Fibroblast of the conjunctiva (primary cell): Measurements from ENCODE around the gene TH.

Experiments used
- DNase-seq: peaks from one replicate; pipeline ENCODE4 v3.0.0-alpha.2; 2010; ENCODE audit warnings: low read depth

Gene TH

GRCh38 chr11:2171591-2172003, at the start of gene TH:
TSS of gene TH (minus strand) at chr11:2171815. CDS start at chr11:2171786, 29 bp downstream.
- DNase-seq, result no peak

GRCh38 chr11:2221024-2221423, 49.4 kb upstream of the TH start:
- DNase-seq, result no peak

- DNase-seq, result no peak
Observed at GRCh38 chr11:2220173-2220771, 48.7 kb upstream of the TH start.

- no peak for DNase-seq
Observed at GRCh38 chr11:2219318-2220017, 47.9 kb upstream of the TH start.

GRCh38 chr11:2218031-2218633, 46.5 kb upstream of the TH start:
- DNase-seq, result no peak

GRCh38 chr11:2217211-2218030, 45.8 kb upstream of the TH start:
- DNase-seq, result no peak

GRCh38 chr11:2216400-2217064, 44.9 kb upstream of the TH start:
- no peak for DNase-seq

GRCh38 chr11:2215561-2216399, 44.2 kb upstream of the TH start:
- no peak for DNase-seq

- no peak for DNase-seq
Observed at GRCh38 chr11:2215230-2215560, 43.6 kb upstream of the TH start.

- DNase-seq, result no peak
Observed at GRCh38 chr11:2214527-2215229, 43.1 kb upstream of the TH start.

- DNase-seq, result no peak
Observed at GRCh38 chr11:2213890-2214526, 42.4 kb upstream of the TH start.

- no peak for DNase-seq
Observed at GRCh38 chr11:2213384-2213842, 41.8 kb upstream of the TH start.

GRCh38 chr11:2212411-2213251, 41.0 kb upstream of the TH start:
- DNase-seq, result no peak

GRCh38 chr11:2211113-2211971, 39.7 kb upstream of the TH start:
- DNase-seq, result no peak

GRCh38 chr11:2210366-2211112, 38.9 kb upstream of the TH start:
- DNase-seq, result no peak

- DNase-seq, result no peak
Observed at GRCh38 chr11:2209900-2210321, 38.3 kb upstream of the TH start.

GRCh38 chr11:2209370-2209801, 37.8 kb upstream of the TH start:
- no peak for DNase-seq
